GM12878 (cell line): ENCODE results near the gene IGIP. TPM values are rescaled to one million over a fixed set of nuclear protein-coding genes. Genes with fewer than 3 reads are reported as not detected.

Experiments
- ATAC-seq: fragments of 200-7000 bp; cut with Tn5 transposase; 3 replicates; pipeline ENCODE4 v1.9.1; 2020; ENCODE audit warnings: mild to moderate bottlenecking, moderate library complexity
- BruUV-seq: library from RNA; stranded (reverse); fragments of 400-500 nt; replicated peaks from 2 replicates; lab custom pipeline; 2021; lab: Mats Ljungman, UMichigan
- CTCF ChIA-PET: fragments of 300-600 bp; sonication (Branson Sonifier 250); formaldehyde crosslinking; extraction: SDS; loops from one replicate; lab custom pipeline; 2021; ENCODE audit warnings: inconsistent platforms; lab: Yijun Ruan, JAX
- POLR2A ChIA-PET: fragments of 350-600 bp; formaldehyde crosslinking; extraction: SDS; loops from one replicate; lab custom pipeline; 2021; ENCODE audit warnings: inconsistent platforms; lab: Charles Lee
- RAD21 ChIA-PET: fragments of 300-600 bp; sonication (Branson Sonifier 250); formaldehyde crosslinking; loops from one replicate; lab custom pipeline; 2023; ENCODE audit warnings: antibody characterized with exemption; ENCODE audit not compliant: unreplicated experiment; lab: Charles Lee
- SMC1A ChIA-PET: fragments of 300-600 bp; sonication (Branson Sonifier 250); formaldehyde crosslinking; loops from one replicate; lab custom pipeline; 2023; ENCODE audit not compliant: unreplicated experiment, uncharacterized antibody; lab: Charles Lee
- DNase-seq: peaks from one replicate; pipeline ENCODE4 v3.0.0-alpha.2; 2011; ENCODE audit warnings: low read depth, low spot score
- FAIRE-seq: peaks from 3 replicates; lab custom pipeline; 2011; peaks lifted over from hg19 to GRCh38; lab: Jason Lieb, UNC
- H2AFZ ChIP-seq: 2 replicates; pipeline ENCODE4 v1.6.0; 2011; ENCODE audit warnings: low read depth, low read length, control low read depth; ENCODE audit not compliant: control insufficient read depth
- H3K27ac ChIP-seq: 2 replicates; pipeline ENCODE4 v1.5.1; 2011; ENCODE audit warnings: control low read depth; ENCODE audit not compliant: control insufficient read depth, insufficient read depth
- H3K27me3 ChIP-seq, 2 experiments: replicated peaks in 1 of 2; 2 replicates each; pipeline versions ENCODE4 v1.6.0 to v1.6.1; 2011; ENCODE audit warnings: low read length in 1 of 2; ENCODE audit not compliant: control insufficient read depth in 2 of 2, insufficient read depth in 2 of 2
- H3K36me3 ChIP-seq, 2 experiments: 2 replicates each; pipeline ENCODE4 v1.5.1; 2011; ENCODE audit warnings: low read length in 1 of 2; ENCODE audit not compliant: control insufficient read depth in 2 of 2, insufficient read depth in 2 of 2
- H3K4me1 ChIP-seq: 2 replicates; pipeline ENCODE4 v1.6.1; 2011; ENCODE audit warnings: mild to moderate bottlenecking, low read length, moderate library complexity, mixed read lengths; ENCODE audit not compliant: control insufficient read depth, insufficient read depth
- H3K4me2 ChIP-seq: 2 replicates; pipeline ENCODE4 v1.6.0; 2011; ENCODE audit warnings: control low read depth; ENCODE audit not compliant: control insufficient read depth, insufficient read depth
- H3K4me3 ChIP-seq: fragments of 200-600 bp; sonication (generic); 2 replicates; pipeline ENCODE4 v1.5.1; 2016
- H3K79me2 ChIP-seq: 2 replicates; pipeline ENCODE4 v1.6.0; 2011; ENCODE audit warnings: low read length; ENCODE audit not compliant: control insufficient read depth, insufficient read depth
- H3K9ac ChIP-seq: 2 replicates; pipeline ENCODE4 v1.8.0; 2011; ENCODE audit warnings: low read length, control low read depth, mixed read lengths; ENCODE audit not compliant: control insufficient read depth, insufficient read depth
- H3K9me3 ChIP-seq: replicated peaks from 3 replicates; pipeline ENCODE4 v1.5.1; 2011; ENCODE audit warnings: mild to moderate bottlenecking, low read length; ENCODE audit not compliant: control insufficient read depth, insufficient read depth
- H4K20me1 ChIP-seq: 2 replicates; pipeline ENCODE4 v1.6.0; 2011; ENCODE audit not compliant: control insufficient read depth, insufficient read depth
- BRCA1 ChIP-seq: IDR thresholded peaks from 2 replicates; pipeline ENCODE4 v1.6.1; 2011; ENCODE audit warnings: low read depth, low read length, improper control_type of control experiment
- CHD1 ChIP-seq: IDR thresholded peaks from 2 replicates; pipeline ENCODE4 v1.6.1; 2012; ENCODE audit warnings: low read depth, low read length, improper control_type of control experiment
- CHD2 ChIP-seq: IDR thresholded peaks from 2 replicates; pipeline ENCODE4 v1.6.1; 2011; ENCODE audit warnings: low read depth, low read length, improper control_type of control experiment, borderline replicate concordance
- ESRRA ChIP-seq: IDR thresholded peaks from 2 replicates; pipeline ENCODE4 v1.6.1; 2012; ENCODE audit warnings: mild to moderate bottlenecking, low read length, improper control_type of control experiment
- FOXK2 ChIP-seq: fragments of 450-650 bp; IDR thresholded peaks from 2 replicates; pipeline ENCODE4 v1.6.1; 2017; ENCODE audit warnings: mild to moderate bottlenecking, moderate library complexity
- FOXM1 ChIP-seq: IDR thresholded peaks from 2 replicates; pipeline ENCODE4 v1.6.1; 2012; ENCODE audit warnings: low read depth, mild to moderate bottlenecking, inconsistent platforms, low read length, moderate library complexity
- TBL1XR1 ChIP-seq: IDR thresholded peaks from 2 replicates; pipeline ENCODE4 v1.6.1; 2012; ENCODE audit warnings: low read depth, low read length, improper control_type of control experiment
- ZNF274 ChIP-seq: IDR thresholded peaks from one replicate; pipeline ENCODE4 v1.8.0; 2011; ENCODE audit not compliant: insufficient read length, insufficient read depth
- WGBS: methylation state at CpG from one replicate; pipeline ENCODE4 v1.1.6; 2016; ENCODE audit warnings: low lambda C conversion rate; ENCODE audit not compliant: insufficient replicate concordance, insufficient coverage; ENCODE audit errors: missing lambda C conversion rate; 5-methylcytosine and 5-hydroxymethylcytosine counted together
- in situ Hi-C: fragments of 300-500 bp; cut with MboI; formaldehyde crosslinking; loops from 9 replicates; pipeline ENCODE4 v1.14.3; 2018; ENCODE audit warnings: mixed read lengths
- intact Hi-C: fragments of 100-400 bp; cut with micrococcal nuclease; formaldehyde crosslinking; loops from one replicate; pipeline ENCODE4 v1.14.2; 2022; ENCODE audit not compliant: unreplicated experiment
- polyA plus RNA-seq, 11 experiments: library from polyadenylated mRNA; depleted of rRNA in 4 of 11; unstranded in 6 of 11; stranded (reverse) in 5 of 11; fragments of >200 nt; fragmentation: Nextera tagmentation in 4 of 11; fragmentation: Illumina TruSeq in 1 of 11; extraction: Ambion mirVana in 4 of 11; extraction: Trizol in 1 of 11; gene quantifications; 1 replicate in 1 of 11; 2 replicates in 10 of 11; pipeline versions ENCODE4 v1.2.1 to v1.2.3, GENCODE V29; 2011 to 2016; ENCODE audit warnings: inconsistent platforms in 2 of 11, missing spikeins in 2 of 11, low read depth in 1 of 11
- total RNA-seq, 4 experiments: library from RNA; depleted of rRNA in 3 of 4; stranded (reverse); fragments of >200 nt in 3 of 4; fragmentation: Illumina TruSeq in 1 of 4; extraction: Trizol in 1 of 4; gene quantifications; 2 replicates each; pipeline versions ENCODE4 v1.2.1 to v1.2.3, GENCODE V29; 2013 to 2021
- TF ChIP-seq, protein P1 (sequence below): fragments of 450-650 bp; formaldehyde crosslinking; IDR thresholded peaks from 2 replicates; pipeline ENCODE4 v1.5.0; 2022; ENCODE audit warnings: mild to moderate bottlenecking, missing genetic modification characterization
- TF ChIP-seq, protein P2 (sequence below): fragments of 450-650 bp; IDR thresholded peaks from 2 replicates; pipeline ENCODE4 v1.6.1; 2017; ENCODE audit warnings: low read depth, mild to moderate bottlenecking, moderate library complexity
- TF ChIP-seq, protein P3 (sequence below), 3 experiments: IDR thresholded peaks in 2 of 3; conservative IDR thresholded peaks in 1 of 3; 2 replicates each; pipeline ENCODE4 v1.5.1; 2011; ENCODE audit warnings: low read depth in 3 of 3, low read length in 3 of 3, mild to moderate bottlenecking in 3 of 3, control low read depth in 2 of 3, moderate library complexity in 2 of 3, inconsistent platforms in 1 of 3, mixed read lengths in 1 of 3; ENCODE audit not compliant: control insufficient read depth in 2 of 3, insufficient read depth in 1 of 3; ENCODE audit errors: extremely low read depth in 1 of 3

The IGIP gene
- total and polyA plus RNA-seq, 10 of the 15 experiments (the other 5 are each of a cell fraction or from before 2014, with no cell fraction given): 0.58 to 3.3 (median 1.9) TPM

DNA sequence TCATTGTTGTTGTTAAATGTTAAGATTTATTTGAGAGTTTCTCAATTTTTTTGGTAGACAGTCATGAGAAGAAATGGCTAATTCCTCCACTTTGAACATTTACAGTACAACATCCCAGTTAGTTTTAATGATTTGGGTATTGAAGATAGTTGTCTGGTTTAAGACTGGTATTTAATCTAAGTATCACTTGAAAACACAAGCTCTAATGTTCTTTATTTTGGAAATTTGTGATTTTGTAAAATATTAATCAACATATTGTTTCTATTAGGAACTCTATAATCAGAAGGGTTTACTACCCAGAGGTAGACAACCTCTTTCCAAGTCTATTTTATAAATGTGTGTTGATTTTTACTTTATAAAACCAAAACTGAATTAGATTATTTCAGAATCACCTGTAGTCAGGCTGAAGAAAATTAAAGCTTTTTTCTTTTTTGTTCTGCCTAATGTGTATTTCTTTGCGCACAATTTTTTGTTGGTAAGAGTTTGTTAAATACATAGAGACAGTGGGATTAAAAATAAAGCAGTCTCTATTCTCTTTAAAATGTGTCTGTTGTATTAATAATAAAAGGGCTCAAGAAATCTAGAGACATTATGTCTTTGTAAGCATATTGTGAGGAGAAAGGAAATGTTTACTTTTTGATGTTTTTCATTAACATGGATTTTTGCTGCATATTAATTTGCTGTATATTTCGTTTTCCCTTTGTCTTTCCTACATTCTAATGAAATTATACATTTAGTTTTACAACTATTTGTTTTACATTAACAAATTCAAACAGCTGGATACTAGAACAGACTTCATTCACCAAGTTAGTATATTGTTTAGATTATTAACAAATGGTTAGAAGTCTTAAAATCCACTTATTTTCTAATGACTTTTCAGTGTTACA is 15.7 kb upstream of the IGIP start:
- H3K79me2 ChIP-seq: peaks cover 47% of the 10 kb centered on the region
- in situ Hi-C loops: no loop called here
- H3K9ac ChIP-seq: no peak overlapping the region; the same call in 1 of the 2 replicates
- no peaks in the 10 kb centered on the region for H3K9me3 ChIP-seq
- peak overlapping the region; percentile 86 for H3K4me3 ChIP-seq
- intact Hi-C loops: loop anchor here (5.0 kb wide), 1 partner anchor 68 kb away; the partner anchor contains the start of gene NRG2
- FAIRE-seq (no peak), ATAC-seq (no peak), DNase-seq (no peak)
- ChIA-PET CTCF (interaction anchor here (1.1 to 2.3 kb wide), 8 partner anchors 9 to 141 kb away, joined by 3 to 14 read pairs (median 7); no protein-coding TSS in a partner anchor), SMC1A (interaction anchor here (0.6 to 2.8 kb wide), 11 partner anchors 8 to 70 kb away, joined by 3 to 13 read pairs (median 6); no protein-coding TSS in a partner anchor), RAD21 (interaction anchor here (0.8 to 1.9 kb wide), 7 partner anchors 8 to 34 kb away, joined by 3 to 5 read pairs (median 4); no protein-coding TSS in a partner anchor), POLR2A (interaction anchor here (0.6 to 1.5 kb wide), 5 partner anchors 8 to 471 kb away, joined by 3 to 8 read pairs (median 5); no protein-coding TSS in a partner anchor)
- no peaks in the 10 kb centered on the region for H3K27me3 ChIP-seq
- no peak overlapping the region for H3K27ac ChIP-seq
- no peaks in the 10 kb centered on the region for H4K20me1 ChIP-seq
- H3K36me3 ChIP-seq: no peaks in the 10 kb centered on the region
- no TSS peak for BruUV-seq
- H3K4me1 ChIP-seq: peaks cover 24% of the 10 kb centered on the region
- WGBS: 81% methylated on average over 2 of the region's 2 CpGs
- H2AFZ ChIP-seq: no peak overlapping the region
- no peak for TF ChIP-seq CHD1
- no peak for TF ChIP-seq ESRRA
- no peak for TF ChIP-seq ZNF274
- TF ChIP-seq, protein P1, sequence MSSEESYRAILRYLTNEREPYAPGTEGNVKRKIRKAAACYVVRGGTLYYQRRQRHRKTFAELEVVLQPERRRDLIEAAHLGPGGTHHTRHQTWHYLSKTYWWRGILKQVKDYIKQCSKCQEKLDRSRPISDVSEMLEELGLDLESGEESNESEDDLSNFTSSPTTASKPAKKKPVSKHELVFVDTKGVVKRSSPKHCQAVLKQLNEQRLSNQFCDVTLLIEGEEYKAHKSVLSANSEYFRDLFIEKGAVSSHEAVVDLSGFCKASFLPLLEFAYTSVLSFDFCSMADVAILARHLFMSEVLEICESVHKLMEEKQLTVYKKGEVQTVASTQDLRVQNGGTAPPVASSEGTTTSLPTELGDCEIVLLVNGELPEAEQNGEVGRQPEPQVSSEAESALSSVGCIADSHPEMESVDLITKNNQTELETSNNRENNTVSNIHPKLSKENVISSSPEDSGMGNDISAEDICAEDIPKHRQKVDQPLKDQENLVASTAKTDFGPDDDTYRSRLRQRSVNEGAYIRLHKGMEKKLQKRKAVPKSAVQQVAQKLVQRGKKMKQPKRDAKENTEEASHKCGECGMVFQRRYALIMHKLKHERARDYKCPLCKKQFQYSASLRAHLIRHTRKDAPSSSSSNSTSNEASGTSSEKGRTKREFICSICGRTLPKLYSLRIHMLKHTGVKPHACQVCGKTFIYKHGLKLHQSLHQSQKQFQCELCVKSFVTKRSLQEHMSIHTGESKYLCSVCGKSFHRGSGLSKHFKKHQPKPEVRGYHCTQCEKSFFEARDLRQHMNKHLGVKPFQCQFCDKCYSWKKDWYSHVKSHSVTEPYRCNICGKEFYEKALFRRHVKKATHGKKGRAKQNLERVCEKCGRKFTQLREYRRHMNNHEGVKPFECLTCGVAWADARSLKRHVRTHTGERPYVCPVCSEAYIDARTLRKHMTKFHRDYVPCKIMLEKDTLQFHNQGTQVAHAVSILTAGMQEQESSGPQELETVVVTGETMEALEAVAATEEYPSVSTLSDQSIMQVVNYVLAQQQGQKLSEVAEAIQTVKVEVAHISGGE: no peak
- TF ChIP-seq TBL1XR1: no peak
- TF ChIP-seq FOXM1: no peak
- no peak for TF ChIP-seq BRCA1
- no peak for TF ChIP-seq CHD2
- TF ChIP-seq, protein P2, sequence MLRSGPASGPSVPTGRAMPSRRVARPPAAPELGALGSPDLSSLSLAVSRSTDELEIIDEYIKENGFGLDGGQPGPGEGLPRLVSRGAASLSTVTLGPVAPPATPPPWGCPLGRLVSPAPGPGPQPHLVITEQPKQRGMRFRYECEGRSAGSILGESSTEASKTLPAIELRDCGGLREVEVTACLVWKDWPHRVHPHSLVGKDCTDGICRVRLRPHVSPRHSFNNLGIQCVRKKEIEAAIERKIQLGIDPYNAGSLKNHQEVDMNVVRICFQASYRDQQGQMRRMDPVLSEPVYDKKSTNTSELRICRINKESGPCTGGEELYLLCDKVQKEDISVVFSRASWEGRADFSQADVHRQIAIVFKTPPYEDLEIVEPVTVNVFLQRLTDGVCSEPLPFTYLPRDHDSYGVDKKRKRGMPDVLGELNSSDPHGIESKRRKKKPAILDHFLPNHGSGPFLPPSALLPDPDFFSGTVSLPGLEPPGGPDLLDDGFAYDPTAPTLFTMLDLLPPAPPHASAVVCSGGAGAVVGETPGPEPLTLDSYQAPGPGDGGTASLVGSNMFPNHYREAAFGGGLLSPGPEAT: no peak
- TF ChIP-seq, protein P3, sequence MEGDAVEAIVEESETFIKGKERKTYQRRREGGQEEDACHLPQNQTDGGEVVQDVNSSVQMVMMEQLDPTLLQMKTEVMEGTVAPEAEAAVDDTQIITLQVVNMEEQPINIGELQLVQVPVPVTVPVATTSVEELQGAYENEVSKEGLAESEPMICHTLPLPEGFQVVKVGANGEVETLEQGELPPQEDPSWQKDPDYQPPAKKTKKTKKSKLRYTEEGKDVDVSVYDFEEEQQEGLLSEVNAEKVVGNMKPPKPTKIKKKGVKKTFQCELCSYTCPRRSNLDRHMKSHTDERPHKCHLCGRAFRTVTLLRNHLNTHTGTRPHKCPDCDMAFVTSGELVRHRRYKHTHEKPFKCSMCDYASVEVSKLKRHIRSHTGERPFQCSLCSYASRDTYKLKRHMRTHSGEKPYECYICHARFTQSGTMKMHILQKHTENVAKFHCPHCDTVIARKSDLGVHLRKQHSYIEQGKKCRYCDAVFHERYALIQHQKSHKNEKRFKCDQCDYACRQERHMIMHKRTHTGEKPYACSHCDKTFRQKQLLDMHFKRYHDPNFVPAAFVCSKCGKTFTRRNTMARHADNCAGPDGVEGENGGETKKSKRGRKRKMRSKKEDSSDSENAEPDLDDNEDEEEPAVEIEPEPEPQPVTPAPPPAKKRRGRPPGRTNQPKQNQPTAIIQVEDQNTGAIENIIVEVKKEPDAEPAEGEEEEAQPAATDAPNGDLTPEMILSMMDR (IDR thresholded peaks at IDR 0.05 in 2 of 3, conservative IDR thresholded peaks at IDR 0.05 in 1 of 3; ENCODE audit: control insufficient read depth in 2 of 3, extremely low read depth in 1 of 3, insufficient read depth in 1 of 3, low read depth in 3 of 3, low read length in 3 of 3): no peak
- no peak for TF ChIP-seq FOXK2
- H3K4me2 ChIP-seq: peak overlapping the region; percentile 72
